Epithelial cell of proximal tubule (primary cell): ENCODE results near the gene C1orf50. TPM values are rescaled to one million over a fixed set of nuclear protein-coding genes. Genes with fewer than 3 reads are reported as not detected.
A peak's percentile ranks its signal among the peaks of the same experiment; 100 is the strongest.

Experiments
- DNase-seq: peaks from one replicate; pipeline ENCODE4 v3.0.0-alpha.2; 2011; ENCODE audit warnings: low read depth
- H3K4me3 ChIP-seq: 2 replicates; pipeline ENCODE4 v1.5.1; 2011; ENCODE audit warnings: low read depth, mild to moderate bottlenecking, low read length
- total RNA-seq: library from RNA; depleted of rRNA; stranded (reverse); fragments of >200 nt; gene quantifications from 2 replicates; pipeline ENCODE4 v1.2.3, GENCODE V29; 2015
- TF ChIP-seq, protein P1 (sequence below): conservative IDR thresholded peaks from 2 replicates; pipeline ENCODE4 v1.5.1; 2012; ENCODE audit warnings: low read depth, mild to moderate bottlenecking, low read length

C1orf50 gene
- total RNA-seq, 1 donor from 2014 or later: 7.8 TPM

DNA sequence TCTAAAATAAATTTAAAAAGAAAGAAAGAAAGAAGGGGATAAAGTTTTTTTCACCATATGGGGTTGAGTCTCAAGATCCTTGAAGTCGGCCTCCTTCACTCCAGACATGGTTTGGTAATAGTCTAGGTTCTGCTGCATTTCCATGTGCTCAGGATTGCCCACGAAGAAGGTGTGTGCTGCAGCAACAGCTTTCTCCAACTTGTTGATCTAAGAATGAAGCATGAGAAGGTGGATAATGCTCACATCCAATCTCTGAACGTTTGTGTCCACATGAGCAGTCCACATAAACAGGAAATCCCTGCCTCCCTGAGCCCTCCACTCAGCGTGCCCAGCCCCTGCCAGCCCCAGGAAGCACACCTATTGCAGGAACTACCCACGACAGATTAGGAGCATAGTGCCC lies 4.8 kb upstream of the C1orf50 start:
- TF ChIP-seq, protein P1, sequence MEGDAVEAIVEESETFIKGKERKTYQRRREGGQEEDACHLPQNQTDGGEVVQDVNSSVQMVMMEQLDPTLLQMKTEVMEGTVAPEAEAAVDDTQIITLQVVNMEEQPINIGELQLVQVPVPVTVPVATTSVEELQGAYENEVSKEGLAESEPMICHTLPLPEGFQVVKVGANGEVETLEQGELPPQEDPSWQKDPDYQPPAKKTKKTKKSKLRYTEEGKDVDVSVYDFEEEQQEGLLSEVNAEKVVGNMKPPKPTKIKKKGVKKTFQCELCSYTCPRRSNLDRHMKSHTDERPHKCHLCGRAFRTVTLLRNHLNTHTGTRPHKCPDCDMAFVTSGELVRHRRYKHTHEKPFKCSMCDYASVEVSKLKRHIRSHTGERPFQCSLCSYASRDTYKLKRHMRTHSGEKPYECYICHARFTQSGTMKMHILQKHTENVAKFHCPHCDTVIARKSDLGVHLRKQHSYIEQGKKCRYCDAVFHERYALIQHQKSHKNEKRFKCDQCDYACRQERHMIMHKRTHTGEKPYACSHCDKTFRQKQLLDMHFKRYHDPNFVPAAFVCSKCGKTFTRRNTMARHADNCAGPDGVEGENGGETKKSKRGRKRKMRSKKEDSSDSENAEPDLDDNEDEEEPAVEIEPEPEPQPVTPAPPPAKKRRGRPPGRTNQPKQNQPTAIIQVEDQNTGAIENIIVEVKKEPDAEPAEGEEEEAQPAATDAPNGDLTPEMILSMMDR: no peak
- no peak for DNase-seq
- no peak overlapping the region for H3K4me3 ChIP-seq

DNA sequence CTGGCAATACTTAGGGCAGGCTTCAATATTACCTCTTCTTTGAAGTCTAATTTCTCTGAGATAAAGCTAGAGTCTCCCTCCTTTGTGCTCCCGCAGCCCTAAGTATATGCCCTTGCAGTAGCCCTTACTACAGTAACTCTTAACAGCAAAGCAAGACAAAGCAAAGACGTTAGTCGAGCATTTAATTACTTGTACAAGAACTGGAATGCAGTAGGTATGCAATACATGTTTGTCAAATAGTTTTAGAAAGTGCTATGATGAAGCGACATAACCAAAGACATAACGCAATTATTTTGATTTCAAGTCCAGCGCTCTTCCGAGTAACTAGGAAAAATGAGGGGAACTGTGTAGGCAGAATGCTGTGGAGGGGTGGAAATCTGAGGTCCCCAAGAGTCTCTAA lies 1.8 kb upstream of the C1orf50 start:
- no peak for DNase-seq
- TF ChIP-seq, protein P1: no peak

DNA sequence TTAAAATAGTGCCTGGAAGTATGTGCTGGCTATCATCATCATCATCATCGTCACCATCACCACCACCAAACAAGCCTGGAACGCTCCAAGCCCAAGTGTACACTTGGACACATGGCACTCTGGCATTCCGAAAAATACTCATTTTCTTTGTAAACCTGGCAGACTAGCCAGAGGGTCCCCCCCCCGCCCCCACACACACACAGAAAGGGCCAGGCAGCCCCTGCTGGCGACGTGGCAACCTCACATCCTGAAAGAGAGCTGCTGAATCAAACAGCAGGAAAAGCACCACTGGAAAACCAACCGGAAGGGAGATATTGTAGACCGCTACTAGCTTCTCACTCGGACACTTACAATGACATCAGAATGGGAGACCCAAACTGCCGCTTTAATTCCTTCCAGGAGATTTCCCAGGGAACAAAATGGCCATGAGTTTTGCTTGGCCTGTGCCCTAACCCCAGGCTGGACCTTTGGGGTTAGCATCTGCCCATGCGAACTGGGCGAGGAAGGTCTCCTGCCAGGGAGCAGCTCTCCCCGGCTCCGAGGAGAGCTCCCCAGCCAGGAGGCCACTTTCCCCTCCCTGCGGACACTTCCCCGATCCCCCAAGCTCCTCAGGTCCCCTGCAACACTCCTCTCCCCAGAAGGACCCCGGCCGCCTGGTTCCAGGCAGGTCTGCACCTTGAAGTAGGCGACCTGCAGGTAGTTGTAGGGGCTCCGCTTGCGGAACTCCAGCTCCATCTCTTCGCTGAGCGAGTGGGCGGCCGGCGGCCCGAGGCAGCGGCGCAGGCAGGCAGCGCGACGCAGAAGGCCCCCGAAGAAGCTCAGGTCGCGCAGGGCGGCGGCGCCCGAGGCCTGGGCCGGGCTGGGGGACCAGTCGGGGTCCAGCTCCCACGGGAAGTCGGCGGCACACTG lies 963 bp upstream of the C1orf50 start:
- peak overlapping the region; percentile 94 for H3K4me3 ChIP-seq
- peak; percentile 42 for DNase-seq
- TF ChIP-seq, protein P1: peak; percentile 65

More for the DNA sequence above, 1.8 kb upstream of the C1orf50 start:
- H3K4me3 ChIP-seq: peak overlapping the region; percentile 94

- peak overlapping the region; percentile 94 for H3K4me3 ChIP-seq
- no peak for DNase-seq
These were observed 506 bp downstream of the C1orf50 start for GRCh38 chr1:42767510-42768000.

DNA sequence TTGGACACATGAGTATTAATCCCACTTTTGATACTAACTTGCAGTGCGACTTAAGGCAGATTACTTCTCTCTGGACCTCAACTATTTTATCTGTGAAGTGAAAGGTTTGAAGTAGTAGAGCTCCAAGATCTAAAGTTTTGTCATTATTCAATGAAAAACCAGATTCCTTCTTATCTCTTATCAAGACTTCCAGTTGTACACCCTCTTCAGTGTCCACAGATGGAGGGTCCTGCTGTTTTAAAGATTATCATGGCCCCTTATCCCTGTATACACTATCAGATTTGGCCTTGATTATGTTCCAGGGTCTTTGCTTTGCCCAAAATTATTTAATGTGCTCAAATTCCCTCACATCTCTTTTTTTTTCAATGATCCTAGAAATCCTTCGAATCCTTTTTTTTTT lies 1.1 kb downstream of the C1orf50 start:
- TF ChIP-seq, protein P1: no peak
- no peak for DNase-seq
- H3K4me3 ChIP-seq: peak overlapping the region; percentile 94

More at GRCh38 chr1:42767510-42768000, 506 bp downstream of the C1orf50 start:
- TF ChIP-seq, protein P1: no peak

DNA sequence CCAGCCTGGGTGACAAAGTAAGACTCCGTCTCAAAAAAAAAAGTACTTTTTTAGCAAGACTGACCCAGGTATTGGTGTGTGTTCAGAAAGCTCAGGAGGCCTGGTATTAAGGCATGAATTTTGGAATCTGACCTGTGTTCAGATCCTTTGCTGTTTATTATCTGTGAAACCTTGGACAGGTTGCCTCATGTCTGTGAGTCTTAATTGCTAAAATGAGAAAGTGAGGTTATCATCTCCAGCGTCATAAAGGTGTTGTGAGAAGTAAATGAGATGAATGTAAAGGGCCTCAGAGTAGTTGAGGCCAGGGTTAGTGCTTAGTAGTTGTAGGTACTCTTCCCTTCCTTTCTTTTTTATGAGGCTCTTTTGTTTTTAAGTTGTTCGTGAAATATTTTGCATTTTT lies 2.8 kb downstream of the C1orf50 start:
- TF ChIP-seq, protein P1: no peak
- H3K4me3 ChIP-seq: no peak overlapping the region
- no peak for DNase-seq
